AML-193 (cell line): ENCODE measurements around the gene DPM3.
"Not testable (repeated sequence)": the region's sequence is repeated elsewhere in the genome, so short reads cannot be mapped to it uniquely, and the experiment has no call there.

ENCODE experiments used
- DNase-seq, 2 experiments: peaks; one replicate each; lab custom pipeline; 2025; lab: John Stamatoyannopoulos, UW

The DPM3 gene

GRCh38 chr1:155125511-155125945 is 14.8 kb downstream of the DPM3 start:
- no peak for DNase-seq

DNA sequence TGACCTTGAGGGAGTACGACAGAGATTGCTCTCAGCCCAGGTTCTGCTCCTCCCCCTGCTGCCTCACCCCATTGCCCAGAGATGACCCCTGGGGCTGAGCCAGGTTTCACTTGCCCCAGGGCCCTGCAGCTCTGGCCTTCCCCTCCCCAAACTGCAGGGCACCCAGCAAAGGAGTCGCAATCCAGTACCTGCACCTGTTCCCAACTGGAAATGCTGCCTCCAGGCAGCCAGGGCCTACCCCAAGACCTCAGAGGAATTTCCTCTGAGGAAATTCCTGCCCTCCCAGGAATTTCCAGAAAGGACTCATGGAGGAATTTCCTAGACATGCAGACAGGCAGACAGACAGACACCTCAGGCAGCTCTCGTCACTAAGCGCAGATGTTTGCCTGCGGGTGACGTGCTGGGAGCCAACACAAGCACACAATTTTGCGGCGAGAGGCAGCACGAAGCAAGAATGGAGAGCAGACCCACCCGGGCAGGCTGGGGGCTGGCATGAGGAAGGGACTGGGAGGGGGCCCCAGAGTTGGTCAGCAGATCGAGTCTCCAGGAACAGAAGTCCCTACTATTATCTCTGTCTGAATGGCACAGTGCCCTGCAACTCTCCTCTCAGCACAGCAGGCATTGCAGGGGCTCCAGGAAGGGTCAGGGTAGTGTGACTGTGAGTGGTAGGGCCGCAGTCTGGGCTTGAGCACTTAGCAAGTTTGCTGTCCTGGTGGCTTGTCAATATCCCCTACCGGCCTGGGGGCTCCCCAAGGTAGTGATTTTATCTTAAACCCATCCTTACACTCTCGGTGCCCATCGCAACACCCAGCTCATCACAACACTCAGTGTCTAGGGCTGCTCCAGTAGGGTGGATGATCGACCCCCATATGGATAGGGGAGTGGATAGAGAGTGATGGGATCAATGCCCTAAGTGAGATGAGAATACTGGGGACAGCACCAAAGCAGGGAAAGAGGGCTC is 15.5 kb downstream of the DPM3 start:
- no peak for DNase-seq

GRCh38 chr1:155123801-155124200 is 16.5 kb downstream of the DPM3 start:
- no peak for DNase-seq

- DNase-seq: no peak
These were observed 18.0 kb downstream of the DPM3 start for GRCh38 chr1:155122308-155122707.

- DNase-seq: no peak
These were observed 19.1 kb downstream of the DPM3 start for GRCh38 chr1:155121249-155121648.

GRCh38 chr1:155120253-155120652 is 20.1 kb downstream of the DPM3 start:
- no peak for DNase-seq

DNA sequence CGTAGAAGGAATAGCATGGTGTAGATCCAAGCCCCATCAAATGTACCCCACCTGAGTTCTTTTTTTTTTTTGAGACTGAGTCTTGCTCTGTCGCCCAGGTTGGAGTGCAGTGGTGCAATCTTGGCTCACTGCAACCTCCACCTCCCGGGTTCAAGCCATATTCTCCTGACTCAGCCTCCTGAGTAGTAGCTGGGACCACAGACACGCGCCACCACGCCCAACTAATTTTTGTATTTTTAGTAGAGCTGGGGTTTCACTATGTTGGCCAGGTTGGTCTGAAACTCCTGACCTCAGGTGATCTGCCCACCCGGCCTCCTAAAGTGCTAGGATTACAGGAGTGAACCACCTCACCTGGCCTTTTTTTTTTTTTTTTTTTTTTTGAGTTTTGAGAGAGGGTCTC is 22.2 kb downstream of the DPM3 start:
- not testable (repeated sequence) for DNase-seq

DNA sequence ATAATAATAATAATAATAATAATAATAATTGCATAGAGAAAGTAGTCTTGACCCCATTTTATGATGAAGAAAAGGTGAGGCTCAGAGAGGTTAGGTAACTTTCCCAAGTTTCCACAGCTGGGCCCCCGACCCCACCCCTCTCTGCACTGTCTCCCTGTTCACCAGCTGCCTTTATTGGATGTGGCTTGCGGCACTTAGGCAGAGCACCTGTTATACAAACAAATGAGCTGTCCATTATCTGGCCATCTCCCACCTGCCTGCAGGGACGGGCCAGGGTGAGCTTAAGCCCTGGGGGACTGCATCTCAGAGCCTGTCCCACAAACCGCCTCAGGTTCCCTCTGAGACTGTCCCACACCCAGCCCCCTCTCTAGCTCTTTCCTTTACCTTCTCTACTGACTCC is 22.7 kb downstream of the DPM3 start:
- DNase-seq: no peak

DNA sequence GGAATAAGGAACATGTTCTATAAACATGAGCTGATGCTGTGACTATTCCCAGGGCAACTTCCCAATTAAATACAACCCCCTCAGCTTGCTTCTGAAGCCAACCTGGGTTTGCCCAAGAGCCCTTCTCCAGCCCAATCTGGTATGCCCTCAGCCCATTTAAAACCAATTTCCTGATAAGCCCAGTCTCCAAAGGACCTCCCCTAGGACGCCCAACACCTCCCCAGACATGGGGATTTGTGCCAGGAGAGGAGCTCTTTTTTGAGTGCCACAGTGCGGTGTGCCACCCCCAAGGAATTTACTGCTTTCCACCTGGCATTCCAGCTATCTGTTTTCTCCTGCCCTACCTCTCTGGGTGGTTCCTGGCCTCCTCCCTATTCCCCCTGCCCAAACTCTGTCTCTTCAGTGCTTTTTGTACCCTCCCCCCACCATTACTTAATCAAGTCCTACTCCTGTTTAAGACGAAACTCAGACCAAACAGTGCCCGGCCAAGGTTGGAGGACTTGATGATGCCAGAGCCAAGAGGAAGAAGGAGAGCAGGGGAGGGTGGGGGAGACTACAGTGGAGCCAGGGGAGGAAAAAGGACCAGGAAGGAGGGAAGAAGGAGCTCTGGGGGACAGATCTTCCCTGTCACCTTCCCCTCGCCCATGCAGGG is 24.1 kb downstream of the DPM3 start:
- DNase-seq: no peak

DNA sequence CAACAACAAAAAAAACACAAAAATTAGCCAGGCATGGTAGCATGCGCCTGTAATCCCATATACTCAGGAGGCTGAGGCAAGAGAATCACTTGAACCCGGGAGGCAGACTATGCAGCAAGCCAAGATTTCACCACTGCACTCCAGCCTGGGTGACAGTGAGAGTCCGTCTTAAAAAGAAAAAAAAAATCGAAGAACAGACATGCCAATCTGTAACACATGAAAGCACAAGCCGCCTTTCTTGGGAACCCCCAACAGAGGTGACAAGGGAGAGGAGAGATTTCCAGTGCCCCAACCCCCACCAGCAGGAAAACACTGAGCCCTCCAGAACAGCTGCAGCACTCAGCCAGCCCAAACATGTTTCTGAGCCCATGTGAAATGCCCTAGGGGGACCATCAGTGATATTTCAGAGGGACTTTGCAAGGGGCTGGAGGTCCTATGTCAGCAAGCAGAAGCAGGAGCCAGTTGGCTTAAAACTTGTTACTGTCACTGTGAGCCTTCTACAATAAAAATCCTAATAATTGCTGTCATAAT is 26.8 kb downstream of the DPM3 start:
- DNase-seq: no peak

- DNase-seq: no peak
These were observed 29.5 kb downstream of the DPM3 start for GRCh38 chr1:155110826-155111225.

DNA sequence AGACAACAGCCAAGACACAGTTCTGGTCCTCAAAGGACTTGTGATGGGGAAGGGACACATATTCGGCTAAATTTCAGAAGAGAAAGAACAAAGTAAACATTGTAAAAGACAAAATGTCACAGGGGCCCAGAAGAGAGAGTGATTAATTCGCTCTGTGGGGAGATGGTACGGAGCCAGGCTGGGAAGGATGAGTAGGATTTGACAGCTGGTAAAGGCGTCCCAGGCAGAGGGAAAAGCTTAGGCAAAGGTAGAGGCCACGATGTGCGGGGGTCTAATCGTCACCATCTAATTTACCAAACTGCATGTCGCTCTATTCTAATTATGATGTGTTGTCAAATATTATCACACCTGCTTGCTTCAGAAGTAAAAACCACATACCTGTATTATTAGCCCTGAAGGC is 29.9 kb downstream of the DPM3 start:
- no peak for DNase-seq

GRCh38 chr1:155108296-155108695 is 32.0 kb downstream of the DPM3 start:
- no peak for DNase-seq

DNA sequence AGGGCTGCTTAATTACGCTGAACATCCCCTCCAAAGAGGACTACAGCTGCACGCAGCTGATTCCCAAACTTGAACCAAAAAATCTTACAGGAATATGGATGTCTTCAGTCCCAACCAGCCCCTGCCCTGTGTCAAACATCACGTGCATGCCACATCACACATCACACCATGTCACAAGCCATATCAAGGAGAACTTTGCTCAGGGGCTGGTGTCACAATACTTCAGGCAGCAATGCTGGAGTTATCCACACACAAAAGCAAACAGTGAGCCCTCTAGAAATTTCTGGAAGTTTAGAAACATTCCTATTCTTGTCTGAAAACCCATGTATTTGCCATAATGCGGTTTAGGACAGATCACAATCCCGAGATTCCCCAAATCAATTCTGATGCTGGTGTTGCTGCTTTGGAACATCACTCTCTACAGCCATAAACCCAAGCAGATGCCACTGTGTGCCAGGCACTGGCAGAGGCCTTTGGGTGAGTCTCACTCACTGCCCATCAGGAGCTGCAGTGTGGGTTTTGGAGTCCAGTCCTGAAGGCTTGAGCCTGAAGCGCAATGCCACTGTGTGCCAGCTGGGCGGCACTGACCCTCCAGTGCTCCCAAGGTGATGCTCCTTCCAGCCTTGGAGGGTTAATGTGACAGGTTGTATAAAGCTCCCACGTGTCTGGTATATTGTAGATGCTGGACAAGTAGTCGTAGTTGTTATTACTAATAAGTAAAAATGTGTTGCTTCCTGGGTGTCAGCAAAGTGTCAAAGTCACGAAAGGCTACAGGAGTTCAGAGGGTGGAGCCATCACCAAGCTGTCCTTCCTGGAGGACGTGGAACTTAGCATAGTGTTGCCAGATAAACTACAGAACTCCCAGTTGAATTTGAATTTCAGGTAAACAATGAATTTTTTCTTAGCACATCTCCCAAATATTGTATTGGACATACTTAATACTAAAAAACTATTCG is 32.7 kb downstream of the DPM3 start:
- no peak for DNase-seq

- no peak for DNase-seq
These were observed 33.5 kb downstream of the DPM3 start for GRCh38 chr1:155106862-155107261.

DNA sequence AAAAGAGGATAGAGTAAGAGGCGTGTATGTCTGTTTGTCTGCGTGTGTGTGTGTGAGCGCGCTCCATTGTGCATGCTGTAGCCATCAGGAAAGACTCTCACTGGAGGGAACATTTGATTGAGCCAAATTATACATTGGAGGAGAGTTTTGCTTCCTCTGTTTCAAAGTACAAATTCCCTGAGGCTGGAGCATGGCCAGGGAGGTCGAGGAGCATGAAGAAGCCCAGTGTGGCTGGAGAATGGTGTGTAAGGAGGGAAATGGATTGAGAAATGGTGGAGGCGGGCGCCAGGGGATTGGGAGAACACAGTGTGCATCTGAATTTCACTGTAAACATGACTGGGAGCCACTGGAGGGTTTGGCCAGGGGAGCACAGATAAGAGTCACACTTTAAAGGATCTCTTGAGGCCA is 34.7 kb downstream of the DPM3 start:
- no peak for DNase-seq

DNA sequence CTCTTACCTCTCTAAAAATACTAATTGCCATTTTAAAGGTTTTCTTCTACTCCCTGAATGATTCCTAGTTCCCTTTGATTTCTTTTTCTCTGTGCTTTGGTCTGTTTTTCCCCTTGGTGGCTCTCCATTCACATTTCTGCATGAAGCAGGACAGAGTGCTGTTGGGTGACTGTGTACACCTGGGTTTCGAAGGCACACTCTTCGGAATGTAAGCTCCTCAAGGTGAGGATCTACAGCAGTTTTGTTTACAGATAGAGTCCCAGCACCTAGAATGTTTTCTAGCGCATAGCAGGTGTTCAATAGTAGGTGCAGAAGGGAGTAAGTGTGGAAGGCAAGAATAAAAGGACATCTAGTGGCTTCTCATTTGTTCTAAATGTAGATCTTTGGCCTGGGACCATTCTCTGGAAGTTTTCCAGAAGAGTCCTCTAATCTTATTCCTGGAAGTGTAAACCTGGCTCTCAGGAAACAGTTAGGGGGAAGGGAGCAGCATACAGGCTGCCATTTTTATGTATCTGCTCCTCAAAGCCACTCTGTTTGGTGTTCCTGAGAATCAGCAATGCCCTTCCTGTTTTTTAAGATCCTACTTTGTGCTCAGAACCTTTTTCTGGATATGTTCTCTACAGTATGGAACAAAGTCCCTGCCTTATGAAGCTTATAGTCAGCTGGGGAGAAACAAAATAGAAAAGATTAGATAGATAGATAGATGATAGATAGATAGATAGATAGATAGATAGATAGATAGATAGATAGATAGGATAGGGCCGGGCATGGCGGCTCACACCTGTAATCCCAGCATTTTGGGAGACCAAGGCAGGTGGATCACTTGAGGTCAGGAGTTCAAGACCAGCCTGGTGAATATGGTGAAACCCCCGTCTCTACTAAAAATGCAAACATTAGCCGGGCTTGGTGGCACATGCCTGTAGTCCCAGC is 35.5 kb downstream of the DPM3 start:
- DNase-seq: no peak

GRCh38 chr1:155103325-155103724 is 37.0 kb downstream of the DPM3 start:
- DNase-seq: no peak

DNA sequence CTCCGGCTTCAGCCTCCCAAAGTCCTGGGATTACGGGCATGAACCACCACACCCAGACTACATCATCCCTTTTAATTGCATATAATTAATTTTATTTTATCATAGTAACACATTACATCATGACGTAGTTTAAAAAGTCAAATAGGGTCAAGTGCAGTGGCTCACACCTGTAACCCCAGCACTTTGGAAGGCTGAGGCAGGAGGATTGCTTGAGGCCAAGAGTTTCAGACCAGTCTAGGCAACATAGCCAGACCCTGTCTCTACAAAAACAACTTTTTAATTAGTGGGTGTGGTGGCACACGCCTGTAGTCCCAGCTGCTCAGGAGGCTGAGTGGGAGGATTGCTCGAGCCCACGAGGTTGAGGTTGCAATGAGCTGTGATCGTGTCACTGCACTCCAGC is 41.0 kb downstream of the DPM3 start:
- DNase-seq: no peak

GRCh38 chr1:155094622-155094948 is 45.7 kb downstream of the DPM3 start:
- no peak for DNase-seq
